GM06990 (cell line): ENCODE data around the gene PPP1R3A.

Source experiments
- DNase-seq: peaks from one replicate; pipeline ENCODE4 v3.0.0-alpha.2; 2011; ENCODE audit not compliant: insufficient read length; ENCODE audit errors: extremely low read depth
- H3K27me3 ChIP-seq: replicated peaks from 2 replicates; pipeline ENCODE4 v1.6.0; 2011; ENCODE audit warnings: low read length; ENCODE audit not compliant: control insufficient read depth, insufficient read depth
- H3K36me3 ChIP-seq: 2 replicates; pipeline ENCODE4 v1.5.1; 2011; ENCODE audit warnings: low read length; ENCODE audit not compliant: control insufficient read depth, insufficient read depth
- H3K4me3 ChIP-seq: replicated peaks from 2 replicates; pipeline ENCODE4 v1.5.1; 2011; ENCODE audit warnings: low read depth, mild to moderate bottlenecking, control low read depth, low read length
- TF ChIP-seq, protein P1 (sequence below): IDR thresholded peaks from 2 replicates; pipeline ENCODE4 v1.5.1; 2011; ENCODE audit warnings: low read length, control low read depth, mild to moderate bottlenecking, inconsistent platforms; ENCODE audit not compliant: insufficient read depth, poor library complexity, severe bottlenecking

Gene PPP1R3A, protein sequence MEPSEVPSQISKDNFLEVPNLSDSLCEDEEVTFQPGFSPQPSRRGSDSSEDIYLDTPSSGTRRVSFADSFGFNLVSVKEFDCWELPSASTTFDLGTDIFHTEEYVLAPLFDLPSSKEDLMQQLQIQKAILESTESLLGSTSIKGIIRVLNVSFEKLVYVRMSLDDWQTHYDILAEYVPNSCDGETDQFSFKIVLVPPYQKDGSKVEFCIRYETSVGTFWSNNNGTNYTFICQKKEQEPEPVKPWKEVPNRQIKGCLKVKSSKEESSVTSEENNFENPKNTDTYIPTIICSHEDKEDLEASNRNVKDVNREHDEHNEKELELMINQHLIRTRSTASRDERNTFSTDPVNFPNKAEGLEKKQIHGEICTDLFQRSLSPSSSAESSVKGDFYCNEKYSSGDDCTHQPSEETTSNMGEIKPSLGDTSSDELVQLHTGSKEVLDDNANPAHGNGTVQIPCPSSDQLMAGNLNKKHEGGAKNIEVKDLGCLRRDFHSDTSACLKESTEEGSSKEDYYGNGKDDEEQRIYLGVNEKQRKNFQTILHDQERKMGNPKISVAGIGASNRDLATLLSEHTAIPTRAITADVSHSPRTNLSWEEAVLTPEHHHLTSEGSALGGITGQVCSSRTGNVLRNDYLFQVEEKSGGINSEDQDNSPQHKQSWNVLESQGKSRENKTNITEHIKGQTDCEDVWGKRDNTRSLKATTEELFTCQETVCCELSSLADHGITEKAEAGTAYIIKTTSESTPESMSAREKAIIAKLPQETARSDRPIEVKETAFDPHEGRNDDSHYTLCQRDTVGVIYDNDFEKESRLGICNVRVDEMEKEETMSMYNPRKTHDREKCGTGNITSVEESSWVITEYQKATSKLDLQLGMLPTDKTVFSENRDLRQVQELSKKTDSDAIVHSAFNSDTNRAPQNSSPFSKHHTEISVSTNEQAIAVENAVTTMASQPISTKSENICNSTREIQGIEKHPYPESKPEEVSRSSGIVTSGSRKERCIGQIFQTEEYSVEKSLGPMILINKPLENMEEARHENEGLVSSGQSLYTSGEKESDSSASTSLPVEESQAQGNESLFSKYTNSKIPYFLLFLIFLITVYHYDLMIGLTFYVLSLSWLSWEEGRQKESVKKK

GRCh38 chr7:113918946-113919345, at the start of gene PPP1R3A:
Gene PPP1R3A (minus strand): TSS chr7:113919009. CDS start chr7:113918996, 13 bp downstream.
- Histone ChIP-seq H3K36me3 (no peaks in the 10 kb centered on the region), H3K4me3 (no peak within 1 kb of the TSS), H3K27me3 (no peaks in the 10 kb centered on the region)
- DNase-seq: no peak
- TF ChIP-seq, protein P1, sequence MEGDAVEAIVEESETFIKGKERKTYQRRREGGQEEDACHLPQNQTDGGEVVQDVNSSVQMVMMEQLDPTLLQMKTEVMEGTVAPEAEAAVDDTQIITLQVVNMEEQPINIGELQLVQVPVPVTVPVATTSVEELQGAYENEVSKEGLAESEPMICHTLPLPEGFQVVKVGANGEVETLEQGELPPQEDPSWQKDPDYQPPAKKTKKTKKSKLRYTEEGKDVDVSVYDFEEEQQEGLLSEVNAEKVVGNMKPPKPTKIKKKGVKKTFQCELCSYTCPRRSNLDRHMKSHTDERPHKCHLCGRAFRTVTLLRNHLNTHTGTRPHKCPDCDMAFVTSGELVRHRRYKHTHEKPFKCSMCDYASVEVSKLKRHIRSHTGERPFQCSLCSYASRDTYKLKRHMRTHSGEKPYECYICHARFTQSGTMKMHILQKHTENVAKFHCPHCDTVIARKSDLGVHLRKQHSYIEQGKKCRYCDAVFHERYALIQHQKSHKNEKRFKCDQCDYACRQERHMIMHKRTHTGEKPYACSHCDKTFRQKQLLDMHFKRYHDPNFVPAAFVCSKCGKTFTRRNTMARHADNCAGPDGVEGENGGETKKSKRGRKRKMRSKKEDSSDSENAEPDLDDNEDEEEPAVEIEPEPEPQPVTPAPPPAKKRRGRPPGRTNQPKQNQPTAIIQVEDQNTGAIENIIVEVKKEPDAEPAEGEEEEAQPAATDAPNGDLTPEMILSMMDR: no peak

GRCh38 chr7:113963356-113963755, 44.5 kb upstream of the PPP1R3A start:
- H3K4me3 ChIP-seq: no peak overlapping the region
- no peaks in the 10 kb centered on the region for H3K36me3 ChIP-seq
- TF ChIP-seq, protein P1: no peak
- H3K27me3 ChIP-seq: no peaks in the 10 kb centered on the region
- no peak for DNase-seq

DNA sequence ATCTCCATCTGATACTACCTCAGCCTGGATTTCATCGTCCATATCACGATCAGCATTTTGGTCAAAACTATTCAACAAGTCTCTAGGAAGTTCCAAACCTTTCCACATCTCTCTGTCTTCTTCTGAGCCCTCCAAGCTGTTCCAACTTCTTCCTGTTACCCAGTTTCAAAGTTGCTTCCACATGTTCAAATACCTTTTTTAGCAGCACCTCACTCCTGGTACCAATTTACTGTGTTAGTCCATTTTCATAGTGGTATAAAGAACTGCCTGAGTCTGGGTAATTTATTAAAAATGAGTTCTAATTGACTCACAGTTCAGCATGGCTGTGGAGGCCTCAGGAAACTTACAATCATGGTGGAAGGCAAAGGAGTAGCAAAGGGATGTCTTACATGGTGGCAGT, 41.1 kb upstream of the PPP1R3A start:
- no peaks in the 10 kb centered on the region for H3K27me3 ChIP-seq
- TF ChIP-seq, protein P1: no peak

GRCh38 chr7:113955157-113955556, 36.3 kb upstream of the PPP1R3A start:
- no peaks in the 10 kb centered on the region for H3K36me3 ChIP-seq
- TF ChIP-seq, protein P1: no peak
- H3K27me3 ChIP-seq: no peaks in the 10 kb centered on the region
- no peak for DNase-seq
- no peak overlapping the region for H3K4me3 ChIP-seq

More for the DNA sequence above, 41.1 kb upstream of the PPP1R3A start:
- Histone ChIP-seq H3K4me3 (no peak overlapping the region), H3K36me3 (no peaks in the 10 kb centered on the region)
- no peak for DNase-seq

DNA sequence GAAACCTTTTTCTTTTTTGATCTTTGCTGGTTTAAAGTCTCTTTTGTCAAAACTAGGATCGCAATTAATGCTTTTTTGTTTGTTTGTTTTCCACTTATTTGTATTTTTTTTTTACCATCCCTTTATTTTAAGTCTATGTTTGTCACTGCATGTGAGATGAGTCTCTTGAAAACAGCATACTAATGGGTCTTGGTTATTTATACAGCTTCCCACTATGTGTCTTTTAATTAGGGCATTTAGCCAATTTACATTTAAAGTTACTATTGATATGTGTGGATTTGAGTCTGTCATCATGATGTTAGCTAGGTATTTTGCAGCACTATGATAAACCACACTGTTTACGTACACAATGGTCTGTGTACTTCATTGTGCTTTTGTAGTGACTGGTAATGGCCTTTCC, 34.7 kb upstream of the PPP1R3A start:
- H3K27me3 ChIP-seq: no peaks in the 10 kb centered on the region
- H3K36me3 ChIP-seq: no peaks in the 10 kb centered on the region
- H3K4me3 ChIP-seq: no peak overlapping the region
- TF ChIP-seq, protein P1: no peak
- DNase-seq: no peak
